OCI-LY1 (cell line): ENCODE measurements around the gene BRF1.

Experiments used
- H2AFZ ChIP-seq: fragments of 200-600 bp; sonication (generic), shearing (Covaris generic); 2 replicates; pipeline ENCODE4 v1.6.0; 2014; ENCODE audit warnings: antibody characterized with exemption, mild to moderate bottlenecking, low read length
- H3F3A ChIP-seq: fragments of 200-600 bp; sonication (generic), shearing (Covaris generic); 2 replicates; pipeline ENCODE4 v1.6.0; 2014; ENCODE audit warnings: mild to moderate bottlenecking, antibody characterized with exemption, low read length, moderate library complexity; ENCODE audit not compliant: insufficient read depth
- H3K27ac ChIP-seq: fragments of 200-600 bp; sonication (generic); 2 replicates; pipeline ENCODE4 v1.5.1; 2014; ENCODE audit warnings: low read length, mixed run types, mild to moderate bottlenecking, low read depth; ENCODE audit not compliant: poor library complexity, severe bottlenecking
- H3K27me3 ChIP-seq: fragments of 200-600 bp; sonication (generic); 2 replicates; pipeline ENCODE4 v1.6.0; 2014; ENCODE audit warnings: antibody characterized with exemption, mild to moderate bottlenecking, low read length, moderate library complexity; ENCODE audit not compliant: insufficient read depth
- H3K36me3 ChIP-seq: fragments of 200-600 bp; sonication (generic); 2 replicates; pipeline ENCODE4 v1.6.1; 2014; ENCODE audit warnings: mild to moderate bottlenecking, antibody characterized with exemption, low read length, moderate library complexity, mixed read lengths; ENCODE audit not compliant: insufficient read depth
- H3K4me1 ChIP-seq: fragments of 200-600 bp; sonication (generic); 2 replicates; pipeline ENCODE4 v1.5.1; 2014; ENCODE audit warnings: mild to moderate bottlenecking, low read length, moderate library complexity; ENCODE audit not compliant: insufficient read depth, severe bottlenecking
- H3K4me2 ChIP-seq: fragments of 200-600 bp; sonication (generic), shearing (Covaris generic); 2 replicates; pipeline ENCODE4 v1.6.1; 2014; ENCODE audit warnings: low read length
- H3K4me3 ChIP-seq: fragments of 200-600 bp; sonication (generic); 2 replicates; pipeline ENCODE4 v1.5.1; 2014; ENCODE audit warnings: low read length, low read depth, mild to moderate bottlenecking, mixed read lengths; ENCODE audit not compliant: poor library complexity, severe bottlenecking
- H3K79me2 ChIP-seq: fragments of 200-600 bp; shearing (Covaris generic); 2 replicates; pipeline ENCODE4 v1.6.1; 2016; ENCODE audit warnings: mixed run types, low read length, mixed read lengths; ENCODE audit not compliant: insufficient read depth
- H3K9ac ChIP-seq: fragments of 200-600 bp; sonication (generic), shearing (Covaris generic); 2 replicates; pipeline ENCODE4 v1.6.1; 2014; ENCODE audit warnings: mild to moderate bottlenecking, low read length, mixed read lengths
- H3K9me2 ChIP-seq: fragments of 200-600 bp; sonication (generic), shearing (Covaris generic); 2 replicates; pipeline ENCODE4 v1.6.1; 2014; ENCODE audit warnings: low read depth, mild to moderate bottlenecking, low read length, mixed read lengths
- H3K9me3 ChIP-seq: fragments of 200-600 bp; shearing (Covaris generic); 2 replicates; pipeline ENCODE4 v1.6.1; 2014; ENCODE audit warnings: low read length, mixed read lengths
- H4K20me1 ChIP-seq: fragments of 200-600 bp; sonication (generic), shearing (Covaris generic); 2 replicates; pipeline ENCODE4 v1.6.0; 2016; ENCODE audit warnings: mild to moderate bottlenecking, low read length; ENCODE audit not compliant: insufficient read depth
- CTCF ChIP-seq: fragments of 200-600 bp; sonication (generic), shearing (Covaris generic); IDR thresholded peaks from 2 replicates; pipeline ENCODE4 v1.5.1; 2017; ENCODE audit warnings: mild to moderate bottlenecking, antibody characterized with exemption, low read length, moderate library complexity, mixed read lengths
- EZH2 ChIP-seq: fragments of 200-600 bp; sonication (generic), shearing (Covaris generic); IDR thresholded peaks from 2 replicates; pipeline ENCODE4 v1.8.0; 2017; ENCODE audit warnings: borderline replicate concordance, mixed run types, mild to moderate bottlenecking, antibody characterized with exemption, low read length, moderate library complexity, mixed read lengths

BRF1 gene

GRCh38 chr14:105221598-105222178 lies 79.1 kb downstream of the BRF1 start:
- H3F3A ChIP-seq = no peaks in the 10 kb centered on the region
- no peaks in the 10 kb centered on the region for H3K79me2 ChIP-seq
- peaks cover 11% of the 10 kb centered on the region for H3K4me1 ChIP-seq
- H3K4me3 ChIP-seq = no peak overlapping the region
- no peaks in the 10 kb centered on the region for H3K9me3 ChIP-seq
- no peak overlapping the region for H2AFZ ChIP-seq
- H3K4me2 ChIP-seq = no peak overlapping the region
- TF ChIP-seq CTCF (no peak), EZH2 (no peak)
- no peak overlapping the region for H3K27ac ChIP-seq
- H3K36me3 ChIP-seq = peaks cover 3% of the 10 kb centered on the region; the same call in 1 of the 2 replicates
- H3K9ac ChIP-seq = no peak overlapping the region
- H3K27me3 ChIP-seq = no peaks in the 10 kb centered on the region
- no peaks in the 10 kb centered on the region for H3K9me2 ChIP-seq
- H4K20me1 ChIP-seq = no peaks in the 10 kb centered on the region

GRCh38 chr14:105220699-105221597 lies 79.9 kb downstream of the BRF1 start:
- H3K36me3 ChIP-seq = no peaks in the 10 kb centered on the region; the same call in 1 of the 2 replicates
- H3K4me2 ChIP-seq = no peak overlapping the region
- no peak overlapping the region for H3K4me3 ChIP-seq

GRCh38 chr14:105219753-105220152 lies 81.0 kb downstream of the BRF1 start:
- Histone ChIP-seq H3K27me3 (no peaks in the 10 kb centered on the region), H2AFZ (no peak overlapping the region), H3F3A (no peaks in the 10 kb centered on the region), H4K20me1 (no peaks in the 10 kb centered on the region), H3K9me3 (no peaks in the 10 kb centered on the region), H3K36me3 (no peaks in the 10 kb centered on the region; the same call in 1 of the 2 replicates), H3K9me2 (no peaks in the 10 kb centered on the region), H3K4me1 (peaks cover 11% of the 10 kb centered on the region), H3K79me2 (no peaks in the 10 kb centered on the region), H3K4me2 (no peak overlapping the region), H3K9ac (no peak overlapping the region), H3K27ac (no peak overlapping the region), H3K4me3 (no peak overlapping the region)
- TF ChIP-seq CTCF = no peak
- no peak for TF ChIP-seq EZH2

More at GRCh38 chr14:105220699-105221597, 79.9 kb downstream of the BRF1 start:
- Histone ChIP-seq H3K9ac (no peak overlapping the region), H3K79me2 (no peaks in the 10 kb centered on the region), H3K9me2 (no peaks in the 10 kb centered on the region), H2AFZ (no peak overlapping the region), H3K4me1 (peaks cover 11% of the 10 kb centered on the region), H3F3A (no peaks in the 10 kb centered on the region), H4K20me1 (no peaks in the 10 kb centered on the region), H3K27me3 (no peaks in the 10 kb centered on the region), H3K9me3 (no peaks in the 10 kb centered on the region), H3K27ac (no peak overlapping the region)
- TF ChIP-seq EZH2 = no peak
- TF ChIP-seq CTCF = no peak
